ENCODE results near the gene GPR146.

DNA sequence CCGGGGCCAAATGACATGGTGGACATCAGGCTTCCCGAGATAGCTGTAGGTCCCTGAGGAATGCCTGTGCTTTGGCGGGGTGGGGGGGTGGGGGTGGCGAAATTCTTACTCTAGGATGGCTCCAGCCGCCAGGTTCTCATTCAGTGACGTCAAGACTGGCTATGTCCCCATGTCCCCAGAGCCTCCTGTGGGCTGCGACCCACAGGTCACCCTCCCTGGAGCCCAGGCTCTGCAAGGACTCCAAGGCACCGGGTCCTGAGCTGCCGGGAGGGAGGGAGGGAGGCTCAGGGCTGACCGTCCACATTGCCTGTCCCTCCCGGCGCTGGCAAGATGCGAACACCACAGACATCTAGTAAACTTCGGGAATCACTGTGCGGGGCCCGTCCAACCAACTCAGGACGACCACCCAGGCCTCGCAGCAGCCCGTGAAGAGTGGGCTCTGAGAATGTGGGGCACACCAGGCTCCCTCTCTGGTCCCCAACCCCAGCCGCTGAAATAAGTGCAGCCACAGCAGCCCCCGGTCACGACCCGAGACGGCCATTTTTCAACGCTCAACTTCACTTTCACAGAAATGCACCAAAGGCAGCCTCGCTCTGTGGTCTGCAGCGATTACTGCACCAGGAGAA is 12.6 kb downstream of the GPR146 start:
- no peak for TF ChIP-seq POLR2A (IDR thresholded peaks at IDR 0.05)
- TF ChIP-seq, protein P1, sequence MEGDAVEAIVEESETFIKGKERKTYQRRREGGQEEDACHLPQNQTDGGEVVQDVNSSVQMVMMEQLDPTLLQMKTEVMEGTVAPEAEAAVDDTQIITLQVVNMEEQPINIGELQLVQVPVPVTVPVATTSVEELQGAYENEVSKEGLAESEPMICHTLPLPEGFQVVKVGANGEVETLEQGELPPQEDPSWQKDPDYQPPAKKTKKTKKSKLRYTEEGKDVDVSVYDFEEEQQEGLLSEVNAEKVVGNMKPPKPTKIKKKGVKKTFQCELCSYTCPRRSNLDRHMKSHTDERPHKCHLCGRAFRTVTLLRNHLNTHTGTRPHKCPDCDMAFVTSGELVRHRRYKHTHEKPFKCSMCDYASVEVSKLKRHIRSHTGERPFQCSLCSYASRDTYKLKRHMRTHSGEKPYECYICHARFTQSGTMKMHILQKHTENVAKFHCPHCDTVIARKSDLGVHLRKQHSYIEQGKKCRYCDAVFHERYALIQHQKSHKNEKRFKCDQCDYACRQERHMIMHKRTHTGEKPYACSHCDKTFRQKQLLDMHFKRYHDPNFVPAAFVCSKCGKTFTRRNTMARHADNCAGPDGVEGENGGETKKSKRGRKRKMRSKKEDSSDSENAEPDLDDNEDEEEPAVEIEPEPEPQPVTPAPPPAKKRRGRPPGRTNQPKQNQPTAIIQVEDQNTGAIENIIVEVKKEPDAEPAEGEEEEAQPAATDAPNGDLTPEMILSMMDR (IDR thresholded peaks at IDR 0.05 in 8 of 11, conservative IDR thresholded peaks at IDR 0.05 in 3 of 11): no peak
